Activated effector memory CD4-positive, alpha-beta T cell treated with Interleukin-2 at 50 U/mL for 16 hours (primary cell): ENCODE results near the gene GPBP1.
"Not testable (repeated sequence)": the region's sequence is repeated elsewhere in the genome, so short reads cannot be mapped to it uniquely, and the experiment has no call there.

Source experiments
- DNase-seq: peaks from one replicate; pipeline ENCODE4 v3.0.0-alpha.2; 2020

GPBP1 gene

GRCh38 chr5:57298295-57298984 is 124.6 kb downstream of the GPBP1 start:
- peak; percentile 61 for DNase-seq

- peak; percentile 7 for DNase-seq
Measured at GRCh38 chr5:57298985-57299491, 125.2 kb downstream of the GPBP1 start.

GRCh38 chr5:57299986-57300385 is 126.1 kb downstream of the GPBP1 start:
- DNase-seq: no peak

GRCh38 chr5:57302164-57302563 is 128.3 kb downstream of the GPBP1 start:
- peak; percentile 14 for DNase-seq

GRCh38 chr5:57302643-57303042 is 128.8 kb downstream of the GPBP1 start:
- no peak for DNase-seq

GRCh38 chr5:57303985-57304384 is 130.1 kb downstream of the GPBP1 start:
- no peak for DNase-seq

GRCh38 chr5:57304931-57305330 is 131.1 kb downstream of the GPBP1 start:
- DNase-seq: no peak

GRCh38 chr5:57306359-57306758 is 132.5 kb downstream of the GPBP1 start:
- DNase-seq: no peak

GRCh38 chr5:57307516-57307915 is 133.7 kb downstream of the GPBP1 start:
- DNase-seq: no peak

- not testable (repeated sequence) for DNase-seq
Measured at GRCh38 chr5:57309022-57309421, 135.2 kb downstream of the GPBP1 start.

- DNase-seq: no peak
Measured at GRCh38 chr5:57311251-57311650, 137.4 kb downstream of the GPBP1 start.

- no peak for DNase-seq
Measured at GRCh38 chr5:57311921-57312735, 138.3 kb downstream of the GPBP1 start.

GRCh38 chr5:57313716-57314115 is 139.9 kb downstream of the GPBP1 start:
- DNase-seq: no peak
